HCT116 (cell line): ENCODE data around the gene SLC17A5. TPM values are rescaled to one million over a fixed set of nuclear protein-coding genes. Genes with fewer than 3 reads are reported as not detected.

Source experiments
- ATAC-seq: fragments of 200-7000 bp; cut with Tn5 transposase; 2 replicates; pipeline ENCODE4 v1.9.1; 2020; ENCODE audit warnings: mild to moderate bottlenecking, moderate library complexity
- Bru-seq: library from RNA; stranded (reverse); fragments of 400-500 nt; gene quantifications from one replicate; lab custom pipeline; 2021; lab: Mats Ljungman, UMichigan
- BruChase-seq, 2 experiments: library from RNA; stranded (reverse); fragments of 400-500 nt; gene quantifications; one replicate each; lab custom pipeline; 2021; lab: Mats Ljungman, UMichigan
- BruUV-seq: library from RNA; stranded (reverse); fragments of 400-500 nt; replicated peaks from 2 replicates; lab custom pipeline; 2021; lab: Mats Ljungman, UMichigan
- CTCF ChIA-PET: fragments of 300-600 bp; sonication (Branson Sonifier 250); formaldehyde crosslinking; loops from one replicate; lab custom pipeline; 2021; ENCODE audit warnings: antibody characterized with exemption; lab: Charles Lee
- POLR2A ChIA-PET: fragments of 300-600, 350-600 bp; sonication (Branson Sonifier 250); formaldehyde crosslinking; loops from one replicate; lab custom pipeline; 2021; ENCODE audit warnings: antibody characterized with exemption; lab: Charles Lee
- RAD21 ChIA-PET, 2 experiments: fragments of 300-600 bp; sonication (Branson Sonifier 250); formaldehyde crosslinking; loops; one replicate each; lab custom pipeline; 2023; ENCODE audit warnings: low total read pairs in 2 of 2; ENCODE audit not compliant: uncharacterized antibody in 2 of 2, unreplicated experiment in 2 of 2, low non-redundant PET in 1 of 2; lab: Charles Lee
- DNase-seq: peaks from one replicate; pipeline ENCODE4 v3.0.0-alpha.2; 2010; ENCODE audit warnings: low read depth, low spot score
- H2AFZ ChIP-seq: fragments of 200-600 bp; shearing (Covaris generic), sonication (generic); 2 replicates; pipeline ENCODE4 v1.6.1; 2017; ENCODE audit warnings: low read depth, mixed run types, mixed read lengths, antibody characterized with exemption, low read length; ENCODE audit not compliant: poor library complexity, severe bottlenecking
- H3K27ac ChIP-seq: 2 replicates; pipeline ENCODE4 v1.5.1; 2012; ENCODE audit warnings: low read depth, low read length
- H3K27me3 ChIP-seq: fragments of 200-600 bp; sonication (generic); 2 replicates; pipeline ENCODE4 v1.6.1; 2016; ENCODE audit warnings: mixed run types, low read length, mixed read lengths; ENCODE audit not compliant: insufficient read depth
- H3K36me3 ChIP-seq, 2 experiments: fragments of 200-500 bp in 1 of 2; fragments of 200-600 bp in 1 of 2; sonication (Bioruptor generic) in 1 of 2; sonication (generic) in 1 of 2; 2 replicates each; pipeline versions ENCODE4 v1.5.1 to v1.6.1; 2014 to 2016; ENCODE audit warnings: low read length in 2 of 2, inconsistent platforms in 1 of 2, mixed read lengths in 1 of 2, mixed run types in 1 of 2; ENCODE audit not compliant: insufficient read depth in 2 of 2, control insufficient read depth in 1 of 2
- H3K4me1 ChIP-seq, 2 experiments: fragments of 200-600 bp in 1 of 2; sonication (generic) in 1 of 2; 2 replicates each; pipeline versions ENCODE4 v1.5.1 to v1.6.1; 2012 to 2017; ENCODE audit warnings: low read length in 2 of 2, inconsistent platforms in 1 of 2, mild to moderate bottlenecking in 1 of 2, mixed read lengths in 1 of 2, mixed run types in 1 of 2, moderate library complexity in 1 of 2; ENCODE audit not compliant: insufficient read depth in 2 of 2, control insufficient read depth in 1 of 2
- H3K4me2 ChIP-seq: fragments of 200-600 bp; sonication (generic); 2 replicates; pipeline ENCODE4 v1.6.1; 2017; ENCODE audit warnings: mixed run types, low read length, mixed read lengths
- H3K4me3 ChIP-seq, 2 experiments: fragments of 200-600 bp in 1 of 2; sonication (generic) in 1 of 2; replicated peaks in 1 of 2; 2 replicates each; pipeline ENCODE4 v1.5.1; 2011 to 2016; ENCODE audit warnings: low read length in 2 of 2, control low read depth in 1 of 2, low read depth in 1 of 2, mild to moderate bottlenecking in 1 of 2, mixed read lengths in 1 of 2, mixed run types in 1 of 2
- H3K79me2 ChIP-seq: fragments of 200-600 bp; sonication (generic); 2 replicates; pipeline ENCODE4 v1.6.1; 2017; ENCODE audit warnings: mild to moderate bottlenecking, mixed run types, low read length, moderate library complexity, mixed read lengths; ENCODE audit not compliant: insufficient read depth
- H3K9ac ChIP-seq: fragments of 200-600 bp; sonication (generic); 2 replicates; pipeline ENCODE4 v1.6.1; 2016; ENCODE audit warnings: low read length, mixed read lengths
- H3K9me2 ChIP-seq: fragments of 200-600 bp; sonication (generic), shearing (Covaris generic); 2 replicates; pipeline ENCODE4 v1.6.1; 2017; ENCODE audit warnings: mixed run types, mild to moderate bottlenecking, moderate library complexity; ENCODE audit not compliant: insufficient read depth
- H3K9me3 ChIP-seq, 2 experiments: fragments of 200-500 bp in 1 of 2; fragments of 200-600 bp in 1 of 2; sonication (Bioruptor generic) in 1 of 2; sonication (generic) in 1 of 2; 2 replicates each; pipeline ENCODE4 v1.6.1; 2014 to 2017; ENCODE audit warnings: low read length in 2 of 2, mixed read lengths in 2 of 2, inconsistent platforms in 1 of 2, low read depth in 1 of 2, mild to moderate bottlenecking in 1 of 2, mixed run types in 1 of 2, moderate library complexity in 1 of 2; ENCODE audit not compliant: control insufficient read depth in 1 of 2, insufficient read depth in 1 of 2
- H4K20me1 ChIP-seq: fragments of 200-600 bp; sonication (generic), shearing (Covaris generic); 2 replicates; pipeline ENCODE4 v1.6.1; 2017; ENCODE audit warnings: mixed run types, mild to moderate bottlenecking, moderate library complexity; ENCODE audit not compliant: insufficient read depth
- EGR1 ChIP-seq: IDR thresholded peaks from 2 replicates; pipeline ENCODE4 v1.6.1; 2012; ENCODE audit warnings: low read depth
- EZH2 ChIP-seq: fragments of 200-600 bp; sonication (generic); IDR thresholded peaks from 2 replicates; pipeline ENCODE4 v1.6.1; 2017; ENCODE audit warnings: antibody characterized with exemption, mixed run types
- MAX ChIP-seq: IDR thresholded peaks from 2 replicates; pipeline ENCODE4 v1.6.1; 2012
- POLR2A ChIP-seq: IDR thresholded peaks from 2 replicates; pipeline ENCODE4 v1.7.0; 2011; ENCODE audit warnings: borderline replicate concordance; ENCODE audit not compliant: insufficient read depth, insufficient read length; ENCODE audit errors: extremely low read depth
- POLR2AphosphoS5 ChIP-seq: IDR thresholded peaks from 2 replicates; pipeline ENCODE4 v1.6.1; 2011; ENCODE audit warnings: mild to moderate bottlenecking, low read depth, low read length, moderate library complexity
- SIN3A ChIP-seq: IDR thresholded peaks from 2 replicates; pipeline ENCODE4 v1.6.1; 2012; ENCODE audit warnings: low read depth
- SP1 ChIP-seq: IDR thresholded peaks from 2 replicates; pipeline ENCODE4 v1.6.1; 2012; ENCODE audit warnings: low read depth
- YY1 ChIP-seq: IDR thresholded peaks from 2 replicates; pipeline ENCODE4 v1.6.1; 2011; ENCODE audit warnings: low read length, low read depth, moderate library complexity, mild to moderate bottlenecking; ENCODE audit not compliant: insufficient replicate concordance; ENCODE audit errors: extremely low read depth
- ZNF274 ChIP-seq: fragments of 200-500 bp; sonication (Bioruptor generic); IDR thresholded peaks from 2 replicates; pipeline ENCODE4 v1.6.1; 2014; ENCODE audit warnings: mild to moderate bottlenecking, low read depth, low read length, inconsistent platforms
- intact Hi-C: fragments of 100-400 bp; cut with micrococcal nuclease; formaldehyde crosslinking; loops from 2 replicates; pipeline ENCODE4 v1.10.0; 2022
- long read RNA-seq: library from polyadenylated mRNA; unstranded; transcript quantifications from one replicate; pipeline ENCODE4 v2.0.0, GENCODE V29; 2021; ENCODE audit not compliant: unreplicated experiment
- polyA plus RNA-seq: library from polyadenylated mRNA; unstranded; fragments of >200 nt; gene quantifications from 2 replicates; pipeline ENCODE4 v1.2.1, GENCODE V29; 2012; ENCODE audit warnings: missing spikeins
- total RNA-seq: library from RNA; stranded (reverse); gene quantifications from one replicate; pipeline ENCODE4 v1.2.1, GENCODE V29; 2021; ENCODE audit not compliant: unreplicated experiment

SLC17A5 gene
- 17.0 TPM for total RNA-seq
- 8.7 and 9.6 TPM in 2 replicates for polyA plus RNA-seq
- percentile 67 among the genes with signal in this experiment for Bru-seq, nascent RNA
- percentile 72 among the genes with signal in this experiment for BruChase-seq, experiment 1, labeled RNA remaining after a 6-hour chase
- BruChase-seq, experiment 2, labeled RNA remaining after a 2-hour chase: percentile 62 among the genes with signal in this experiment
- long read RNA-seq, transcript SLC17A5-201 (11 exons, 3,455 nt): major isoform, 35 of 60 reads
- long read RNA-seq, partial matches to known transcripts: 4 of 60 reads
- long read RNA-seq, other reads (novel, unspliced or antisense): 21 of 60 reads

GRCh38 chr6:73653571-73654424 is at the start of gene SLC17A5:
Gene SLC17A5, minus strand, starts transcription at chr6:73653992. Its CDS starts 106 bp downstream, at chr6:73653886.
- Histone ChIP-seq H4K20me1 (no peaks in the 10 kb centered on the region), H3K27me3 (no peaks in the 10 kb centered on the region), H3K4me1 (peaks cover 50 to 74% of the 10 kb centered on the region in 2 experiments), H3K27ac (peak within 1 kb of the TSS; percentile 93), H3K4me2 (peak within 1 kb of the TSS; percentile 90), H3K36me3 (no peaks in the 10 kb centered on the region), H3K79me2 (peaks cover 32% of the 10 kb centered on the region), H3K9me3 (no peaks in the 10 kb centered on the region), H3K9me2 (no peaks in the 10 kb centered on the region), H2AFZ (peak within 1 kb of the TSS; percentile 67), H3K9ac (peak within 1 kb of the TSS; percentile 82), H3K4me3 (peak within 1 kb of the TSS; percentile 68 to 76)
- no TSS peak for BruUV-seq
- CTCF ChIA-PET: interaction anchor here (0.7 to 2.2 kb wide), 16 partner anchors 9 to 368 kb away, joined by 3 to 10 read pairs (median 4); partner anchors contain the start of genes EEF1A1 and MTO1
- TF ChIP-seq ZNF274 (no peak), POLR2A (peak; percentile 41), YY1 (peak; percentile 98), POLR2AphosphoS5 (peak; percentile 79), MAX (peak; percentile 80), EZH2 (no peak), SP1 (peak; percentile 62), EGR1 (peak; percentile 61; the same call in 1 of the 2 replicates), SIN3A (peak; percentile 58)
- intact Hi-C loops: loop anchor here (2.0 to 10.0 kb wide), 3 partner anchors 71 to 369 kb away; no protein-coding TSS in a partner anchor
- POLR2A ChIA-PET: interaction anchor here (0.6 to 3.3 kb wide), 14 partner anchors 12 to 401 kb away, joined by 3 to 33 read pairs (median 4); partner anchors contain the start of genes EEF1A1 and MTO1
- peak; percentile 84 for ATAC-seq
- peak; percentile 86 for DNase-seq
- RAD21 ChIA-PET: interaction anchor here in 1 of 2 experiments (1.6 kb wide), 1 partner anchor 130 kb away, joined by 4 read pairs; no protein-coding TSS in a partner anchor
